Adrenal gland (tissue), 12 donors: Measurements from ENCODE around the gene LIMK2. TPM values are rescaled to one million over a fixed set of nuclear protein-coding genes. Genes with fewer than 3 reads are reported as not detected.
A peak's percentile ranks its signal among the peaks of the same experiment; 100 is the strongest.
"Not testable (repeated sequence)": the region's sequence is repeated elsewhere in the genome, so short reads cannot be mapped to it uniquely, and the experiment has no call there.

Experiments
- DNase-seq, 7 donors: peaks; one replicate each; pipeline ENCODE4 v3.0.0-alpha.2; 2019 to 2020
- H3K27ac ChIP-seq, 5 donors: fragments of 200-600 bp; sonication (generic) in 4 of 5; 1 replicate in 3 of 5; 2 replicates in 2 of 5; pipeline versions ENCODE4 v1.5.1 to v1.8.0; 2016 to 2020; ENCODE audit warnings: mild to moderate bottlenecking in 1 of 5
- H3K27me3 ChIP-seq: fragments of 200-600 bp; 2 replicates; pipeline ENCODE4 v1.8.0; 2021
- H3K36me3 ChIP-seq, 2 donors: fragments of 200-600 bp; replicated peaks in 1 of 2; 1 replicate in 1 of 2; 2 replicates in 1 of 2; pipeline versions ENCODE4 v1.5.1 to v1.8.0; 2018 to 2022
- H3K4me1 ChIP-seq, 2 donors: fragments of 200-600 bp; replicated peaks in 1 of 2; 1 replicate in 1 of 2; 2 replicates in 1 of 2; pipeline versions ENCODE4 v1.5.1 to v1.8.0; 2018 to 2021
- H3K4me3 ChIP-seq, 4 donors: fragments of 200-600 bp; sonication (generic) in 3 of 4; one replicate each; pipeline ENCODE4 v1.5.1; 2016 to 2018
- H3K9me3 ChIP-seq, 3 donors: fragments of 200-600 bp; sonication (generic) in 1 of 3; replicated peaks in 1 of 3; 1 replicate in 2 of 3; 2 replicates in 1 of 3; pipeline versions ENCODE4 v1.5.1 to v1.8.0; 2016 to 2021
- POLR2A ChIP-seq, 2 donors: fragments of 450-650 bp; IDR thresholded peaks; one replicate each; pipeline ENCODE4 v1.6.1; 2017; ENCODE audit warnings: antibody characterized with exemption in 2 of 2, mild to moderate bottlenecking in 2 of 2, moderate library complexity in 1 of 2
- WGBS, 4 donors: extraction: QIAGEN DNeasy Blood & Tissue Kit in 2 of 4; methylation state at CpG; one replicate each; pipeline versions ENCODE4 v1.1.5 to v1.1.7; 2013 to 2017; 5-methylcytosine and 5-hydroxymethylcytosine counted together
- intact Hi-C, 2 donors: fragments of 100-400 bp; cut with DNase I; formaldehyde crosslinking; loops; one replicate each; pipeline versions ENCODE4 v1.14.1 to v1.15.0; 2022 to 2023
- polyA plus RNA-seq, 3 donors: library from polyadenylated mRNA; stranded (reverse); fragments of 200-250 nt in 2 of 3; fragments of 350-450 nt in 1 of 3; fragmentation: Illumina TruSeq in 1 of 3; extraction: RNeasy Lipid Tissue Mini Kit (QIAGEN cat#74804) in 1 of 3; gene quantifications; one replicate each; pipeline ENCODE4 v1.2.3, GENCODE V29; 2013 to 2014
- total RNA-seq, 9 donors: library from RNA; depleted of rRNA in 4 of 9; stranded (reverse); fragments of >200 nt in 4 of 9; fragments of 120-200 nt in 1 of 9; fragmentation: NEBNext Ultra II Directional in 1 of 9; extraction: Animal tissue kit (Norgen Biotek cat#: 25700) in 1 of 9; gene quantifications; one replicate each; pipeline versions ENCODE4 v1.1.0 to v1.2.4, GENCODE V29; 2013 to 2023
- TF ChIP-seq, protein P1 (sequence below), 6 experiments: fragments of 450-650 bp in 4 of 6; fragments of 200-600 bp in 2 of 6; sonication (generic) in 1 of 6; IDR thresholded peaks; 1 replicate in 5 of 6; 2 replicates in 1 of 6; pipeline versions ENCODE4 v1.5.1 to v1.8.0; 2016 to 2021; ENCODE audit warnings: antibody characterized with exemption in 6 of 6, mild to moderate bottlenecking in 2 of 6, moderate library complexity in 1 of 6
- donor health status: healthy with polysubstance abuse.
- donor health status: Bipolar disorder and iron deficiency.
- donor health status: DM: yes; HTN: yes; CAD: no.
- donor health status: DM: no; HTN: no; CAD: no.
- donor health status: DM: no; HTN: no; CAD: no.
- donor health status: DM: yes; HTN: yes; CAD: no.

The LIMK2 gene
- total and polyA plus RNA-seq, 12 donors: 12.6 to 36.1 (median 20.2) TPM

DNA sequence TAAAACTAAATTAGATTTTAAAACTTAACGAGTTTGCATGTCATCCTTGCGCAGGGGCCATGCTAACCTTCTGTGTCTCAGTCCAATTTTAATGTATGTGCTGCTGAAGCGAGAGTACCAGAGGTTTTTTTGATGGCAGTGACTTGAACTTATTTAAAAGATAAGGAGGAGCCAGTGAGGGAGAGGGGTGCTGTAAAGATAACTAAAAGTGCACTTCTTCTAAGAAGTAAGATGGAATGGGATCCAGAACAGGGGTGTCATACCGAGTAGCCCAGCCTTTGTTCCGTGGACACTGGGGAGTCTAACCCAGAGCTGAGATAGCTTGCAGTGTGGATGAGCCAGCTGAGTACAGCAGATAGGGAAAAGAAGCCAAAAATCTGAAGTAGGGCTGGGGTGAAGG lies 10.6 kb downstream of the LIMK2 start:
- Histone ChIP-seq H3K9me3 (no peaks in the 10 kb centered on the region), H3K27ac (no peak overlapping the region), H3K27me3 (no peaks in the 10 kb centered on the region), H3K4me3 (no peak overlapping the region), H3K4me1 (peaks cover 15 to 39% of the 10 kb centered on the region in 2 donors), H3K36me3 (no peaks in the 10 kb centered on the region)
- TF ChIP-seq POLR2A (IDR thresholded peaks at IDR 0.05): no peak
- TF ChIP-seq, protein P1, sequence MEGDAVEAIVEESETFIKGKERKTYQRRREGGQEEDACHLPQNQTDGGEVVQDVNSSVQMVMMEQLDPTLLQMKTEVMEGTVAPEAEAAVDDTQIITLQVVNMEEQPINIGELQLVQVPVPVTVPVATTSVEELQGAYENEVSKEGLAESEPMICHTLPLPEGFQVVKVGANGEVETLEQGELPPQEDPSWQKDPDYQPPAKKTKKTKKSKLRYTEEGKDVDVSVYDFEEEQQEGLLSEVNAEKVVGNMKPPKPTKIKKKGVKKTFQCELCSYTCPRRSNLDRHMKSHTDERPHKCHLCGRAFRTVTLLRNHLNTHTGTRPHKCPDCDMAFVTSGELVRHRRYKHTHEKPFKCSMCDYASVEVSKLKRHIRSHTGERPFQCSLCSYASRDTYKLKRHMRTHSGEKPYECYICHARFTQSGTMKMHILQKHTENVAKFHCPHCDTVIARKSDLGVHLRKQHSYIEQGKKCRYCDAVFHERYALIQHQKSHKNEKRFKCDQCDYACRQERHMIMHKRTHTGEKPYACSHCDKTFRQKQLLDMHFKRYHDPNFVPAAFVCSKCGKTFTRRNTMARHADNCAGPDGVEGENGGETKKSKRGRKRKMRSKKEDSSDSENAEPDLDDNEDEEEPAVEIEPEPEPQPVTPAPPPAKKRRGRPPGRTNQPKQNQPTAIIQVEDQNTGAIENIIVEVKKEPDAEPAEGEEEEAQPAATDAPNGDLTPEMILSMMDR (IDR thresholded peaks at IDR 0.05): no peak
- DNase-seq: no peak
- 72 to 74% (median 74%) methylated on average over 5 of the region's 5 CpGs for WGBS, 4 donors
- intact Hi-C loops: no loop called here

DNA sequence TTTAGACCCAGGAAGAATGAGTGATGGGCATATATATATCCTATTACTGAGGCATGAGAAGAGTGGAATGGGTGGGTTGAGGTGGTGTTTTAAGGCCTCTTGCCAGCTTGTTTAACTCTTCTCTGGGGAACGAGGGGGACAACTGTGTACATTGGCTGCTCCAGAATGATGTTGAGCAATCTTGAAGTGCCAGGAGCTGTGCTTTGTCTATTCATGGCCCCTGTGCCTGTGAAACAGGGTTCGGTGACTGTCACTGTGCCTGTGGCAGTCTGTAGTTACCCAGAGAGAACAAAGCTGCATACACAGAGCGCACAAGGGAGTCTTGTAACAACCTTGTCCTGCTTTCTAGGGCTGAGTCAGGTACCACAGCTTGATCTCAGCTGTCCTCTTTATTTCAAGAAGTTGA lies 11.7 kb downstream of the LIMK2 start:
- Histone ChIP-seq H3K36me3 (no peaks in the 10 kb centered on the region), H3K4me1 (peaks cover 8 to 34% of the 10 kb centered on the region in 2 donors), H3K9me3 (no peaks in the 10 kb centered on the region), H3K27me3 (no peaks in the 10 kb centered on the region), H3K4me3 (no peak overlapping the region), H3K27ac (peak overlapping the region in 2 of 5 donors; percentile 14 to 46)
- 55 to 58% (median 56%) methylated on average over 2 to 3 of the region's 3 CpGs for WGBS, 4 donors
- TF ChIP-seq, protein P1 (IDR thresholded peaks at IDR 0.05): no peak
- no peak for TF ChIP-seq POLR2A (IDR thresholded peaks at IDR 0.05)
- intact Hi-C loops: no loop called here
- peak in 1 of 7 donors; percentile 36 for DNase-seq

GRCh38 chr22:31224691-31225090 lies 12.6 kb downstream of the LIMK2 start:
- H3K9me3 ChIP-seq, H3K36me3 ChIP-seq, H3K4me3 ChIP-seq, H3K27ac ChIP-seq, H3K27me3 ChIP-seq, intact Hi-C loops, DNase-seq: not testable (repeated sequence)
- WGBS, 4 donors: 80 to 98% (median 95%) methylated on average over 2 to 4 of the region's 4 CpGs
- peaks cover 15 to 42% of the 10 kb centered on the region in 2 donors for H3K4me1 ChIP-seq

DNA sequence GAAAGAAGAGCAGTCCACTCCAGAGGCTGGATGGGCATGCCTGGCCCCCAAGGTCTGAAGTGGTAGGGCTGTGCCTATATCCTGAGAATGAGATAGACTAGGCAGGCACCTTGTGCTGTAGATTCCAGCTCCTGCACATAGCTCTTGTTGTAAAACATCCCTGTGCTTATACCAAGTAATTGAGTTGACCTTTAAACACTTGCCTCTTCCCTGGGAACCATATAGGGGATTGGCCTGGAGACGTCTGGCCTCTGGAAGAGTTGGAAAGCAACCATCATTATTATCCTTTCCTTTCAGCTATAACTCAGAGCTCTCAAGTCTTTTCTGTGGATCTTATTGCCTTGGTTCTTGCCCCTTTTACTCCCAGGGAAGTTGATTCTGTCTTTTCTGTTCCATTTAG lies 15.1 kb downstream of the LIMK2 start:
- Histone ChIP-seq H3K4me1 (peaks cover 27 to 58% of the 10 kb centered on the region in 2 donors), H3K9me3 (no peaks in the 10 kb centered on the region), H3K36me3 (no peaks in the 10 kb centered on the region), H3K27ac (no peak overlapping the region), H3K27me3 (no peaks in the 10 kb centered on the region), H3K4me3 (no peak overlapping the region)
- WGBS, 4 donors: 59 to 85% (median 65%) methylated on average over 1 of the region's 1 CpG
- DNase-seq: no peak
- TF ChIP-seq, protein P1 (IDR thresholded peaks at IDR 0.05): no peak
- TF ChIP-seq POLR2A (IDR thresholded peaks at IDR 0.05): no peak
- intact Hi-C loops: no loop called here

- Histone ChIP-seq H3K4me1 (peaks cover 19 to 48% of the 10 kb centered on the region in 2 donors), H3K27ac (peak overlapping the region; percentile 1 to 82 (median 77)), H3K4me3 (no peak overlapping the region), H3K27me3 (no peaks in the 10 kb centered on the region), H3K9me3 (no peaks in the 10 kb centered on the region), H3K36me3 (no peaks in the 10 kb centered on the region)
- intact Hi-C loops: loop anchor here in 1 of 2 donors (5.0 kb wide), 1 partner anchor 142 kb away; no protein-coding TSS in a partner anchor
- 61 to 75% (median 67%) methylated on average over 3 of the region's 3 CpGs for WGBS, 4 donors
- DNase-seq: peak; percentile 59 to 89 (median 71)
- TF ChIP-seq POLR2A (IDR thresholded peaks at IDR 0.05): no peak
- TF ChIP-seq, protein P1 (IDR thresholded peaks at IDR 0.05): no peak
These were observed 17.4 kb downstream of the LIMK2 start for GRCh38 chr22:31229402-31230079.
